UCSD-AML1 (cell line): ENCODE measurements around the gene TTLL12.

Source experiments
- DNase-seq: peaks from one replicate; lab custom pipeline; 2025; ENCODE audit not compliant: unreplicated experiment; lab: John Stamatoyannopoulos, UW

Gene TTLL12

GRCh38 chr22:43216738-43217137 is 29.8 kb upstream of the TTLL12 start:
- no peak for DNase-seq

GRCh38 chr22:43213962-43214361 is 27.0 kb upstream of the TTLL12 start:
- no peak for DNase-seq

GRCh38 chr22:43213051-43213450 is 26.1 kb upstream of the TTLL12 start:
- DNase-seq, result no peak

- DNase-seq, result no peak
These were observed 25.6 kb upstream of the TTLL12 start for GRCh38 chr22:43212434-43212952.

GRCh38 chr22:43211941-43212433 is 25.1 kb upstream of the TTLL12 start:
- no peak for DNase-seq

- DNase-seq, result no peak
These were observed 23.9 kb upstream of the TTLL12 start for GRCh38 chr22:43210631-43211515.

- no peak for DNase-seq
These were observed 23.0 kb upstream of the TTLL12 start for GRCh38 chr22:43209971-43210370.

- DNase-seq, result no peak
These were observed 22.6 kb upstream of the TTLL12 start for GRCh38 chr22:43209523-43209890.

GRCh38 chr22:43208703-43209522 is 22.0 kb upstream of the TTLL12 start:
- DNase-seq, result no peak

GRCh38 chr22:43207849-43208702 is 21.1 kb upstream of the TTLL12 start:
- no peak for DNase-seq

- DNase-seq, result no peak
These were observed 20.5 kb upstream of the TTLL12 start for GRCh38 chr22:43207386-43207785.

- DNase-seq, result no peak
These were observed 19.7 kb upstream of the TTLL12 start for GRCh38 chr22:43206509-43207161.

- no peak for DNase-seq
These were observed 19.0 kb upstream of the TTLL12 start for GRCh38 chr22:43205748-43206508.

GRCh38 chr22:43205261-43205691 is 18.3 kb upstream of the TTLL12 start:
- no peak for DNase-seq

GRCh38 chr22:43203471-43203981 is 16.6 kb upstream of the TTLL12 start:
- DNase-seq, result no peak

GRCh38 chr22:43202756-43203410 is 15.9 kb upstream of the TTLL12 start:
- no peak for DNase-seq

GRCh38 chr22:43202326-43202725 is 15.4 kb upstream of the TTLL12 start:
- no peak for DNase-seq

GRCh38 chr22:43201486-43202219 is 14.7 kb upstream of the TTLL12 start:
- DNase-seq, result no peak
